ENCODE measurements around the gene PRMT7. TPM values are rescaled to one million over a fixed set of nuclear protein-coding genes. Genes with fewer than 3 reads are reported as not detected.
A peak's percentile ranks its signal among the peaks of the same experiment; 100 is the strongest.

Gene PRMT7
- polyA plus RNA-seq, 1 donor (not counting 4 experiments of a cell fraction or from before 2014, with no cell fraction given) = 27.4 TPM

GRCh38 chr16:68364561-68364998 is 53.8 kb downstream of the PRMT7 start:
- H3K36me3 ChIP-seq (ENCODE audit: control insufficient read depth in 2 of 2, extremely low read depth in 1 of 2, insufficient read depth in 2 of 2, low read length in 2 of 2) = no peaks in the 10 kb centered on the region
- no peak for FAIRE-seq

GRCh38 chr16:68365167-68365817 is 54.5 kb downstream of the PRMT7 start:
- H3K4me3 ChIP-seq (ENCODE audit: control insufficient read depth in 2 of 3, extremely low read depth in 1 of 3, insufficient read depth in 2 of 3, low read depth in 1 of 3, low read length in 3 of 3) = no peak overlapping the region
- no peak overlapping the region for H3K4me2 ChIP-seq (ENCODE audit: control insufficient read depth, extremely low read depth, insufficient read depth, low read depth, low read length)
- peaks cover 38% of the 10 kb centered on the region for H3K27me3 ChIP-seq (ENCODE audit: control insufficient read depth, extremely low read depth, insufficient read depth, low read length)
- H4K20me1 ChIP-seq (ENCODE audit: control insufficient read depth, extremely low read depth, insufficient read depth, low read length) = no peaks in the 10 kb centered on the region
- H2AFZ ChIP-seq (ENCODE audit: control insufficient read depth, low read length) = no peak overlapping the region
- no peak for DNase-seq (ENCODE audit: low read depth, low spot score)
- H3K79me2 ChIP-seq (ENCODE audit: control insufficient read depth, insufficient read depth, low read length) = no peaks in the 10 kb centered on the region
- H3K9ac ChIP-seq (ENCODE audit: control insufficient read depth, extremely low read depth, insufficient read depth, low read length) = no peak overlapping the region
- TF ChIP-seq CTCF (optimal IDR thresholded peaks at IDR 0.05 in 1 of 3, IDR thresholded peaks at IDR 0.05 in 1 of 3, conservative IDR thresholded peaks at IDR 0.05 in 1 of 3; ENCODE audit: extremely low read depth in 1 of 3, insufficient read depth in 2 of 3, low read length in 3 of 3) (no peak), EZH2 (IDR thresholded peaks at IDR 0.05; ENCODE audit: low read length) (no peak)
- no peaks in the 10 kb centered on the region for H3K4me1 ChIP-seq (ENCODE audit: control insufficient read depth, extremely low read depth, insufficient read depth, low read length)
- no peaks in the 10 kb centered on the region for H3K9me1 ChIP-seq (ENCODE audit: control insufficient read depth, extremely low read depth, insufficient read depth, low read length)
- dilution Hi-C loops (cut with MboI; ENCODE audit: extremely low pct_ligation_motif_present, low sequenced_read_pairs) = no loop called here
- no peak for FAIRE-seq
- no peaks in the 10 kb centered on the region for H3K36me3 ChIP-seq (ENCODE audit: control insufficient read depth in 2 of 2, extremely low read depth in 1 of 2, insufficient read depth in 2 of 2, low read length in 2 of 2)
- no peak overlapping the region for H3K27ac ChIP-seq (ENCODE audit: control insufficient read depth, insufficient read depth, low read length)
- H3K9me3 ChIP-seq (ENCODE audit: control insufficient read depth, low read depth, low read length) = no peaks in the 10 kb centered on the region

More at GRCh38 chr16:68364561-68364998, 53.8 kb downstream of the PRMT7 start:
- Histone ChIP-seq H3K4me2 (ENCODE audit: control insufficient read depth, extremely low read depth, insufficient read depth, low read depth, low read length) (no peak overlapping the region), H3K4me3 (ENCODE audit: control insufficient read depth in 2 of 3, extremely low read depth in 1 of 3, insufficient read depth in 2 of 3, low read depth in 1 of 3, low read length in 3 of 3) (no peak overlapping the region), H3K4me1 (ENCODE audit: control insufficient read depth, extremely low read depth, insufficient read depth, low read length) (peaks cover 2% of the 10 kb centered on the region), H2AFZ (ENCODE audit: control insufficient read depth, low read length) (no peak overlapping the region), H3K9ac (ENCODE audit: control insufficient read depth, extremely low read depth, insufficient read depth, low read length) (no peak overlapping the region), H3K79me2 (ENCODE audit: control insufficient read depth, insufficient read depth, low read length) (no peaks in the 10 kb centered on the region), H3K27me3 (ENCODE audit: control insufficient read depth, extremely low read depth, insufficient read depth, low read length) (peaks cover 38% of the 10 kb centered on the region), H4K20me1 (ENCODE audit: control insufficient read depth, extremely low read depth, insufficient read depth, low read length) (no peaks in the 10 kb centered on the region), H3K27ac (ENCODE audit: control insufficient read depth, insufficient read depth, low read length) (no peak overlapping the region), H3K9me3 (ENCODE audit: control insufficient read depth, low read depth, low read length) (no peaks in the 10 kb centered on the region), H3K9me1 (ENCODE audit: control insufficient read depth, extremely low read depth, insufficient read depth, low read length) (no peaks in the 10 kb centered on the region)
- TF ChIP-seq EZH2 (IDR thresholded peaks at IDR 0.05; ENCODE audit: low read length) = no peak
- peak; percentile 23 to 26 (median 25) for TF ChIP-seq CTCF (optimal IDR thresholded peaks at IDR 0.05 in 1 of 3, IDR thresholded peaks at IDR 0.05 in 1 of 3, conservative IDR thresholded peaks at IDR 0.05 in 1 of 3; ENCODE audit: extremely low read depth in 1 of 3, insufficient read depth in 2 of 3, low read length in 3 of 3)
- DNase-seq (ENCODE audit: low read depth, low spot score) = no peak
- dilution Hi-C loops (cut with MboI; ENCODE audit: extremely low pct_ligation_motif_present, low sequenced_read_pairs) = no loop called here

Data from keratinocyte (primary cell).